Activated naive CD4-positive, alpha-beta T cell treated with Interleukin-2 at 50 U/mL for 16 hours (primary cell): Measurements from ENCODE around the gene NEK1.
"Not testable (repeated sequence)": the region's sequence is repeated elsewhere in the genome, so short reads cannot be mapped to it uniquely, and the experiment has no call there.

Experiments
- DNase-seq: peaks from one replicate; pipeline ENCODE4 v3.0.0-alpha.2; 2020

Gene NEK1

GRCh38 chr4:169492436-169493163 is 119.8 kb downstream of the NEK1 start:
- peak; percentile 19 for DNase-seq

- DNase-seq = no peak
Observed at GRCh38 chr4:169491211-169491610, 121.2 kb downstream of the NEK1 start.

GRCh38 chr4:169489306-169489705 is 123.1 kb downstream of the NEK1 start:
- no peak for DNase-seq

DNA sequence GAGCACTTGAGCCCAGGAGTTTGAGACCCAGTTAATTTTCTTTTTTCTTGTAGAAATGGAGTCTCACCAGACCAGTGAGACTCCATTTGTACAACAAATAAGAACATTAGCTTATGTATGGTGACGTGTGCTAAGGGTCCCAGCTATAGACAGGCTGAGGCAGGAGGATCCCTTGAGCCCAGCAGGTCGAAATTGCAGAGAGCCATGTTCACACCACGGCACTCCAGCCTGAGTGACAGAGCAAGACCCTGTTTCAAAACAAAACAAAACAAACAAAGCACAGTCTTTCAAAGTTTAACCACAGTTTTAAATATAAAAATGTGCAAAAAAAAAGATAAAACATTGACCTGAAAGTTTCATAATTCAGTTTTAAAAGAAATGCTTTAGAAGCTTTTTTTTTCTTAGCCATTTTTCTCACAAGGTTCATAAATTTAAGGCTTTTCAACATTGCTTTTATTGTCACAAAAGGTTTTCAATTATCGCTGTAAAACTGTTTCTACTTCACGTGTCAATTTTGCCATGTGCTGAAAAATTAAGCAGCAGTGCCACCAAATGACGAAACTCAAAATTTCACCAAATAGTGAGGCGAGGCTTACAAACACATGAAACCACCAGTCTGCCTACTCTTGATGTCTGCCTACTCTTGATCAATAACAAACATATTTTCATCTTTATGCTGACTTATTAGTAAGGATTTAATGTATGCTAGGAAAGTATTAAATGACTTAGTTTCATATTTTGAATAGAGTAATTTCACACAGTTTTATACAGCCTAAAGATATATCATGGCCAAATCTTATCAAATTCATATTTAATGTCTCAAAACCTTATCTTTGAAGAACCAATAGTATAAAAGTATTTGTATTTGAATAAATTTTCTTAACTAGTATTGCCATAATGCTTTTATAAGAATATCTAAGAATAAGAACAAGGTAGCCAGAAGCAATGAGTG is 126.3 kb downstream of the NEK1 start:
- DNase-seq = peak; percentile 11

- DNase-seq = no peak
Observed at GRCh38 chr4:169485086-169485485, 127.3 kb downstream of the NEK1 start.

DNA sequence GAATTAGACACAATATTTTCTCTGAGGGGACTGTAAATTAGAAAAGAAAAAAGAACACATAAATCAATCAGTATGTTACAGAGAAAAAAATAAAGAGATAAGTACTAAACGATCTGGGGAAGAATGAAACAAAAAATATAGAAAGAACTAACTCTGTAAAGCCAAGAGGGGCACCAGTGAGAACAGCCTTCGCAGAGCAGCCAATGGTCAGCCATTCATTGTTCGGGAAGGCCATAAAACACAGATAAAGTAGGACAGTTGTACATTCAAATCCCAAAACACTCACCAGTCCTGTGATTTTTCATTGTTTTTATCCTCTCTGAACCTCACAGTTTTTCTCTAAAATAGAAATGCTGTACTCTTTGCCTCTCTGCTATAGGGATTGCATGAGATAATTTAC is 127.9 kb downstream of the NEK1 start:
- DNase-seq = no peak

GRCh38 chr4:169464080-169464479 is 148.3 kb downstream of the NEK1 start:
- DNase-seq = no peak

DNA sequence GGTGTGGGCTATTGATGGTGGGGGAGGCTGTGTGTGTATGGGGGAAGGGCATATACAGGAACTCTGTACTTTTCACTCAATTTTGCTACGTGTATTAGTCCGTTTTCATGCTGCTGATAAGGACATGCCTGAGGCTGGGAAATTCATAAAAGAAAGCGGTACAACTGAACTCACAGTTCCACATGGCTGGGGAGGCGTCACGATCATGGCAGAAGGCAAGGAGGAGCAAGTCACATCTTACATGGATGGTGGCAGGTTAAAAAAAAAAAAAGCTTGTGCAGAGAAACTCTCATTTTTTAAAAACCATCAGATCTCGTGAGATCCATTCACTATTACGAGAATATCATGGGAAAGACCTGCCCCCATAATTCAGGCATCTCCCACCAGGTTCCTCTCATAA is 152.3 kb downstream of the NEK1 start:
- DNase-seq = no peak

DNA sequence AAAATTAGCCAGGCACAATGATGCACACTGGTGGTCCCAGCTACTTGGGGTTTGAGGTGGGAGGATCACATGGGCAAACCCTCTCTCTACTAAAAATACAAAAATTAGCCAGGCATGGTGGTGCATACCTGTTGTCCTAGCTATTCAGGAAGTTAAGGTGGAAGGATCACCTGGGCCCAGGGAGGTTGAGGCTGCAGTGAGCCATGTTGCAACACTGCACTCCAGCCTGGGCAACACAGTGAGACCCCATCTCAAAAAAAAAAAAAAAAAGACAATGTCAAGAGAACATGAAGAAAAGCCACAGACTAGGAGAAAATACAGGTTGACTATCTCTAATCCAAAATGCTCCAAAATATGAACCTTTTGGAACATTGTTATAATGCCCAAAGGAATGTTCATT is 153.8 kb downstream of the NEK1 start:
- no peak for DNase-seq

DNA sequence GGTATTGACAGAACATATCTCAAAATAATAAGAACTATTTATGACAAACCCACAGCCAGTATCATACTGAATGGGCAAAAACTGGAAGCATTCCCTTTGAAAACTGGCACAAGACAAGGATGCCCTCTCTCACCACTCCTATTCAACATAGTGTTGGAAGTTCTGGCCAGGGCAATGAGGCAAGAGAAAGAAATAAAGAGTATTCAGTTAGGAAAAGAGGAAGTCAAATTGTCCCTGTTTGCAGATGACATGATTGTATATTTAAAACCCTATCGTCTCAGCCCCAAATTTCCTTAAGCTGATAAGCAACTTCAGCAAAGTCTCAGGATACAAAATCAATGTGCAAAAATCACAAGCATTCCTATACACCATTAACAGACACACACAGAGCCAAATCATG is 159.7 kb downstream of the NEK1 start:
- not testable (repeated sequence) for DNase-seq

GRCh38 chr4:169448935-169449334 is 163.4 kb downstream of the NEK1 start:
- not testable (repeated sequence) for DNase-seq

GRCh38 chr4:169446824-169447223 is 165.6 kb downstream of the NEK1 start:
- no peak for DNase-seq

- DNase-seq = no peak
Observed at GRCh38 chr4:169443748-169444147, 168.6 kb downstream of the NEK1 start.

DNA sequence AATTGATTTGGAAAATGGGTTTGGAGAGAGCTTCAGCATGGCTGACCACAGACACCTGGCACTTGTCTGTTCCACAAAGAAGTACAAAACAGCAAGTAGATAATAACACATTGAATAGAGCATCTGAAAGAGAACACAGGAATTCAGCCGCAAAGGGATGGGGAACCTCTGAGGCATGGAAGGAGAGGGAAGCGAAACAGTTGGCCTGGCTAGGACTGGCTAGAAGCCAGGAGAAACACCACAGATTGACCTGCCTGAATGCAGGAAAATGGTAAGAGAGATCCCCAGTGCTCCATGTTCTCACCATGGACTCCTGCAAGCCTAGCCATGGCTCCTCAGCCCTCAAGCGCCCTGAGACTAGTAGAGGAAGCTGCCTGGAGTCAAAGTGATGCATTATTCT is 171.9 kb downstream of the NEK1 start:
- DNase-seq = no peak

GRCh38 chr4:169439244-169439643 is 173.1 kb downstream of the NEK1 start:
- no peak for DNase-seq

- DNase-seq = no peak
Observed at GRCh38 chr4:169438057-169438480, 174.3 kb downstream of the NEK1 start.

DNA sequence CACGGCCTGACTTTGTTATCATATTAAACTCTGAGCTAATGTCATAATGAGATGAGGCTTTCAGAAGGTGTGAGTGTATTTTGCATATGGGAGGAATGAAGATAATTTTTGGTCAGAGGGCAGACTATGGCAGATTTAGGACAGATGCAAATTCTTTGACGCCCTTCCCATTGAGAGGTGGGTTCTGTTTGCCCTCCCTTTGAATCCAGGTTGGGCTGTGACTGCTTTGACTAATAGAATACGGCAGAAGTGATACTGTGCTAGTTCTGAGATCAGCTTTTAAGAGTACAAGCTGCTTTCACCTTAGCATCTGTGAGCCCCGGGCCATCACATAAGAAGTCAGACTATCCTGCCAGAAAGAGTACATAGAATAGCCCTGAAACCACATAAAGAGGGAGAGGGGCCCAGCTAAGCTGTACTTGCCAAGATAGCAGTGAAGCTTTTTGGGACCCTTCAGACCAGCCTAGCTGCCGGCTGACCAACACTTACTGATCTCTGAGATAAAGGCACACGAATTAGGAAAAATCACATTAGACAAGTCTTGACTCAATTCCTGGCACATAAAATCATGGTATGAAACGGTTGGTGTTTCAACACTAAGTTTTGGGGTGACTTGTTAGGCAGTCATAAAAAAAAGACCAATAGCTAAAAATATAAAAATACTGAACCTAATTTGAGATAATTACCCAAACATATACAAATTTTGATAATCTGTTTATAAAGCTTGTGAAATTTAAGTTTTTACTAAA is 174.9 kb downstream of the NEK1 start:
- DNase-seq = no peak

- DNase-seq = no peak
Observed at GRCh38 chr4:169436734-169437133, 175.6 kb downstream of the NEK1 start.

GRCh38 chr4:169428376-169428775 is 184.0 kb downstream of the NEK1 start:
- DNase-seq = no peak

DNA sequence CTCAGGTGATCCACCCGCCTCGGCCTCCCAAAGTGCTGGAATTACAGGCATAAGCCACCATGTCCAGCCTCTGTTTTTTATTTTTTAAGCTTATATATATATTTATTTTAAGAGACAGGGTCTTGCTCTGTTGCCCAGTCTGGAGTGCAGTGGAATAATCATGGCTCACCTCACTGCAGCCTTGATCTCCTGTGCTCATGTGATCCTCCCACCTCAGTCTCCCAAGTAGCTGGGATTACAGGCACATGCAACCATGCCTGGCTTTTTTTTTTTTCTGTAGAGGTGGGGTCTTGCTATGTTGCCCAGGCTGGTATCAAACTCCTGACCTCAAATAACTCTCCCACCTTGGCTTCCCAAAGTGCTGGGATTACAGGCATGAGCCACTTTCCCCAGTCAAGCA is 184.7 kb downstream of the NEK1 start:
- not testable (repeated sequence) for DNase-seq

- no peak for DNase-seq
Observed at GRCh38 chr4:169420291-169420690, 192.1 kb downstream of the NEK1 start.

DNA sequence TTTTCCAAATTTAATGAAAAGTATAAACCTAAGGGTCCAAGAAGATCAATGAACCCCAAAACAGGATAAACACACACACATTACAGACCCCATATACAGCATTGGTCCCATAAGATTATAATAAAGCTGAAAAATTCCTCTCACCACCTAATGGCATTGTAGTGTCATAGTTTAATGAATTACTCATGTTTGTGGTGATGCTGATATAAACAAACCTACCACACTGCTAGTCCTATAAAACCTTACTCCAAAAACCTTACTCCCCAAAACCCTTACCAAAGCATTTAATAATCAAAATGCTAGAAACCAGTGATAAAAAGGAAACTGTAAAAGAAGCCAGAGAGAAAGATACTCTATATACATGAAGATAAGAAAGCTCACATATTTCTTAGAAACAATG is 193.5 kb downstream of the NEK1 start:
- DNase-seq = no peak

GRCh38 chr4:169417629-169418282 is 194.6 kb downstream of the NEK1 start:
- no peak for DNase-seq
